Forelimb muscle (tissue), 1 donor: ENCODE results near the gene CNTNAP5. TPM values are rescaled to one million over a fixed set of nuclear protein-coding genes. Genes with fewer than 3 reads are reported as not detected.

Experiments used
- DNase-seq: peaks from one replicate; pipeline ENCODE4 v3.0.0-alpha.2; 2013; ENCODE audit warnings: low read depth
- polyA plus RNA-seq: library from polyadenylated mRNA; unstranded; fragments of 120-200 nt; gene quantifications from one replicate; pipeline ENCODE4 v1.2.1, GENCODE V29; 2013; ENCODE audit not compliant: insufficient read length

Gene CNTNAP5
- polyA plus RNA-seq, 1 donor, result 0.03 TPM

GRCh38 chr2:124542932-124543640 is 518.0 kb downstream of the CNTNAP5 start:
- DNase-seq, result no peak

GRCh38 chr2:124547700-124548099 is 522.6 kb downstream of the CNTNAP5 start:
- DNase-seq, result no peak

GRCh38 chr2:124558277-124558905 is 533.3 kb downstream of the CNTNAP5 start:
- no peak for DNase-seq

GRCh38 chr2:124559236-124559635 is 534.1 kb downstream of the CNTNAP5 start:
- no peak for DNase-seq

- DNase-seq, result no peak
These were observed 535.6 kb downstream of the CNTNAP5 start for GRCh38 chr2:124560592-124561112.

GRCh38 chr2:124561486-124561885 is 536.4 kb downstream of the CNTNAP5 start:
- DNase-seq, result no peak

- DNase-seq, result no peak
These were observed 538.3 kb downstream of the CNTNAP5 start for GRCh38 chr2:124563426-124563825.

- no peak for DNase-seq
These were observed 541.5 kb downstream of the CNTNAP5 start for GRCh38 chr2:124566518-124566970.

- no peak for DNase-seq
These were observed 545.8 kb downstream of the CNTNAP5 start for GRCh38 chr2:124570872-124571271.

- DNase-seq, result no peak
These were observed 546.7 kb downstream of the CNTNAP5 start for GRCh38 chr2:124571836-124572235.

- DNase-seq, result no peak
These were observed 548.0 kb downstream of the CNTNAP5 start for GRCh38 chr2:124572934-124573634.

- no peak for DNase-seq
These were observed 550.4 kb downstream of the CNTNAP5 start for GRCh38 chr2:124575497-124575896.

- DNase-seq, result no peak
These were observed 555.2 kb downstream of the CNTNAP5 start for GRCh38 chr2:124580263-124580662.

GRCh38 chr2:124582387-124582786 is 557.3 kb downstream of the CNTNAP5 start:
- DNase-seq, result no peak

- DNase-seq, result no peak
These were observed 559.5 kb downstream of the CNTNAP5 start for GRCh38 chr2:124584615-124585014.

- DNase-seq, result no peak
These were observed 560.2 kb downstream of the CNTNAP5 start for GRCh38 chr2:124585277-124585676.

GRCh38 chr2:124586210-124586609 is 561.1 kb downstream of the CNTNAP5 start:
- no peak for DNase-seq

GRCh38 chr2:124586835-124587234 is 561.7 kb downstream of the CNTNAP5 start:
- no peak for DNase-seq

- no peak for DNase-seq
These were observed 564.9 kb downstream of the CNTNAP5 start for GRCh38 chr2:124589971-124590370.

GRCh38 chr2:124602759-124603158 is 577.7 kb downstream of the CNTNAP5 start:
- no peak for DNase-seq

- DNase-seq, result no peak
These were observed 579.9 kb downstream of the CNTNAP5 start for GRCh38 chr2:124604940-124605339.

GRCh38 chr2:124607679-124608078 is 582.6 kb downstream of the CNTNAP5 start:
- no peak for DNase-seq

GRCh38 chr2:124609667-124610066 is 584.6 kb downstream of the CNTNAP5 start:
- DNase-seq, result no peak
